ENCODE measurements around the gene PBOV1.

The PBOV1 gene

GRCh38 chr6:138246650-138247440, 28.6 kb upstream of the PBOV1 start:
- H3K4me3 ChIP-seq (ENCODE audit: low read depth, low read length), result no peak overlapping the region
- TF ChIP-seq CTCF (IDR thresholded peaks at IDR 0.05; ENCODE audit: borderline replicate concordance, insufficient read depth, low read depth, low read length), result no peak

- no peak overlapping the region for H3K4me3 ChIP-seq (ENCODE audit: low read depth, low read length)
- TF ChIP-seq CTCF (IDR thresholded peaks at IDR 0.05; ENCODE audit: borderline replicate concordance, insufficient read depth, low read depth, low read length), result no peak
These were observed 27.5 kb upstream of the PBOV1 start for GRCh38 chr6:138245751-138246150.

GRCh38 chr6:138242987-138243592, 24.8 kb upstream of the PBOV1 start:
- H3K4me3 ChIP-seq (ENCODE audit: low read depth, low read length), result no peak overlapping the region
- no peak for TF ChIP-seq CTCF (IDR thresholded peaks at IDR 0.05; ENCODE audit: borderline replicate concordance, insufficient read depth, low read depth, low read length)

GRCh38 chr6:138241934-138242333, 23.6 kb upstream of the PBOV1 start:
- no peak overlapping the region for H3K4me3 ChIP-seq (ENCODE audit: low read depth, low read length)

GRCh38 chr6:138241381-138241780, 23.1 kb upstream of the PBOV1 start:
- no peak for TF ChIP-seq CTCF (IDR thresholded peaks at IDR 0.05; ENCODE audit: borderline replicate concordance, insufficient read depth, low read depth, low read length)
- no peak overlapping the region for H3K4me3 ChIP-seq (ENCODE audit: low read depth, low read length)

More at GRCh38 chr6:138241934-138242333, 23.6 kb upstream of the PBOV1 start:
- TF ChIP-seq CTCF (IDR thresholded peaks at IDR 0.05; ENCODE audit: borderline replicate concordance, insufficient read depth, low read depth, low read length), result no peak

- no peak overlapping the region for H3K4me3 ChIP-seq (ENCODE audit: low read depth, low read length)
- TF ChIP-seq CTCF (IDR thresholded peaks at IDR 0.05; ENCODE audit: borderline replicate concordance, insufficient read depth, low read depth, low read length), result no peak
These were observed 22.4 kb upstream of the PBOV1 start for GRCh38 chr6:138240476-138241245.
